AG04450 (cell line): ENCODE data around the gene BTG3. TPM values are rescaled to one million over a fixed set of nuclear protein-coding genes. Genes with fewer than 3 reads are reported as not detected.

Experiments
- CTCF ChIA-PET: fragments of 300-600, 350-600 bp; formaldehyde crosslinking; extraction: SDS; loops from one replicate; lab custom pipeline; 2022; ENCODE audit warnings: antibody characterized with exemption, inconsistent platforms; lab: Charles Lee
- POLR2A ChIA-PET: fragments of 350-600 bp; formaldehyde crosslinking; extraction: SDS; loops from one replicate; lab custom pipeline; 2021; ENCODE audit warnings: antibody characterized with exemption, inconsistent platforms; lab: Yijun Ruan, JAX
- DNase-seq: peaks from one replicate; pipeline ENCODE4 v3.0.0-alpha.2; 2011; ENCODE audit warnings: low read depth, low spot score
- H3K27ac ChIP-seq: one replicate; pipeline ENCODE4 v1.5.1; 2012; ENCODE audit warnings: low read depth, low read length, control low read depth
- H3K27me3 ChIP-seq: one replicate; pipeline ENCODE4 v1.6.0; 2012; ENCODE audit warnings: low read length; ENCODE audit not compliant: control insufficient read depth, insufficient read depth
- H3K4me3 ChIP-seq: 2 replicates; pipeline ENCODE4 v1.5.1; 2011; ENCODE audit warnings: mild to moderate bottlenecking, low read depth, low read length, control low read depth
- H3K9me3 ChIP-seq: 2 replicates; pipeline ENCODE4 v1.5.1; 2012; ENCODE audit warnings: low read length; ENCODE audit not compliant: control insufficient read depth, insufficient read depth
- polyA plus RNA-seq: library from polyadenylated mRNA; depleted of rRNA; stranded (reverse); fragments of >200 nt; gene quantifications from 2 replicates; pipeline ENCODE4 v1.2.3, GENCODE V29; 2011
- TF ChIP-seq, protein P1 (sequence below): IDR thresholded peaks from 2 replicates; pipeline ENCODE4 v1.5.1; 2011; ENCODE audit warnings: low read depth, low read length, control low read depth, inconsistent platforms

The BTG3 gene
- polyA plus RNA-seq, 1 experiment, result 59.0 TPM

DNA sequence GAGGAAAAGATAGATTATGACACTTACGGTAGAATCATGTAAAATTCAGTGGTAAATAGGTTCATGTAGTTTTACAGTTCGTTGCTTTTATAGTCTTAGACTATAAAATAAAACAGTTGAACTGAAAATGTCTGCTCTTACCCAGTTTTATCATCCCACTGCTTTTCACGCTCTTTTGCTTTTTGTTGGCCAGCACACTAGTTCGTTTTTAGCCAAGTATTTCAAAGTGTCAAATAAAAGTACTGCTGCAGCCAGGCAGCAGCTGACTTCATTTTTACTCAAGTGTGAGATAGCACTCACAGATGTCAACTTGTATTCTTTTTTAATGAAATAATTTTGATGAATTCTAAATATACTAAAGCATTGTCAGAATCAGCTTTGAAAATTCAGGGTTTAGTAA lies 18.5 kb upstream of the BTG3 start:
- no peak overlapping the region for H3K27ac ChIP-seq
- ChIA-PET CTCF (no interaction called here), POLR2A (no interaction called here)
- H3K9me3 ChIP-seq, result no peaks in the 10 kb centered on the region
- no peaks in the 10 kb centered on the region for H3K27me3 ChIP-seq
- TF ChIP-seq, protein P1, sequence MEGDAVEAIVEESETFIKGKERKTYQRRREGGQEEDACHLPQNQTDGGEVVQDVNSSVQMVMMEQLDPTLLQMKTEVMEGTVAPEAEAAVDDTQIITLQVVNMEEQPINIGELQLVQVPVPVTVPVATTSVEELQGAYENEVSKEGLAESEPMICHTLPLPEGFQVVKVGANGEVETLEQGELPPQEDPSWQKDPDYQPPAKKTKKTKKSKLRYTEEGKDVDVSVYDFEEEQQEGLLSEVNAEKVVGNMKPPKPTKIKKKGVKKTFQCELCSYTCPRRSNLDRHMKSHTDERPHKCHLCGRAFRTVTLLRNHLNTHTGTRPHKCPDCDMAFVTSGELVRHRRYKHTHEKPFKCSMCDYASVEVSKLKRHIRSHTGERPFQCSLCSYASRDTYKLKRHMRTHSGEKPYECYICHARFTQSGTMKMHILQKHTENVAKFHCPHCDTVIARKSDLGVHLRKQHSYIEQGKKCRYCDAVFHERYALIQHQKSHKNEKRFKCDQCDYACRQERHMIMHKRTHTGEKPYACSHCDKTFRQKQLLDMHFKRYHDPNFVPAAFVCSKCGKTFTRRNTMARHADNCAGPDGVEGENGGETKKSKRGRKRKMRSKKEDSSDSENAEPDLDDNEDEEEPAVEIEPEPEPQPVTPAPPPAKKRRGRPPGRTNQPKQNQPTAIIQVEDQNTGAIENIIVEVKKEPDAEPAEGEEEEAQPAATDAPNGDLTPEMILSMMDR, result no peak
- no peak for DNase-seq
- H3K4me3 ChIP-seq, result no peak overlapping the region

DNA sequence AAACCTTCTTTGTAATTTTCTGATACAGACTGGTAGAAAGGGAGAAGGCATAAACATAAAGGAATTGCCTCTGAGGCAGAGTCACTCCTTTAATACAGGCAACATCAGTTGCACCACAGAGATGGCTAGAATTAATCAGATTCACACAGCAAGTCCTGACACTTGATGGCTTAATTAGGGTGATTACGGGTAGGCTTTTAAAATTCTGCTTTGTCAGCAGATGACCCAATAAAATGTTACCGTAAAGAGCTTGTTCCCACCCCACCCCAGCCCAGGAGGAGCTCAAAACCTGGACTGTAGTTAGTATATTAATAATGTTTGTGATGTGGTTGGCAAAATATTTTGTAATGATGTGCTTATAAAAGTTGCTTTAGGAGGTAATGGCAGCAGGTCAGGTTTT lies 9.3 kb upstream of the BTG3 start:
- TF ChIP-seq, protein P1, result no peak

DNA sequence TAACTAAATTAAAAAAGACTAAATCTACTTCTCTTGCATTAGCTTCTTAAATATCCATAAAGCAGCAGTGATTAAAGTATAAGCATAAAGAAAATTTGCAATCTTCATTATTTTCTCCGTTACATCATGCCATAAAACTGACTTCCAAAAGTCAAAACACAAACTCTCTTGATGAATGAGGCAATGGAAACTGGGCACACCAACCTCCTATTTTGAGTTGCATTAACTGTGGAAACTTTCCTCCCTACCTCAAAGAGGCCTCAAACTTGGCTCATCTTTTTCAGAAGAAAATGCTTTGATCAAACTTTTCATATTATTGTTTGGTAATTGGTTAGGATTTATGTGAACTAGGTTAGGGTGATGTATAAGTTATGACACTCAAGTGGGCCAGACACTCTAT lies 4.1 kb upstream of the BTG3 start:
- no peak for DNase-seq
- CTCF ChIA-PET, result no interaction called here
- no peak overlapping the region for H3K4me3 ChIP-seq

More for the DNA sequence above, 9.3 kb upstream of the BTG3 start:
- H3K27me3 ChIP-seq, result no peaks in the 10 kb centered on the region
- no peaks in the 10 kb centered on the region for H3K9me3 ChIP-seq
- ChIA-PET CTCF (no interaction called here), POLR2A (interaction anchor here (0.6 kb wide), 1 partner anchor 266 kb away, joined by 6 read pairs; no protein-coding TSS in a partner anchor)
- no peak overlapping the region for H3K27ac ChIP-seq
- no peak for DNase-seq
- H3K4me3 ChIP-seq, result no peak overlapping the region

DNA sequence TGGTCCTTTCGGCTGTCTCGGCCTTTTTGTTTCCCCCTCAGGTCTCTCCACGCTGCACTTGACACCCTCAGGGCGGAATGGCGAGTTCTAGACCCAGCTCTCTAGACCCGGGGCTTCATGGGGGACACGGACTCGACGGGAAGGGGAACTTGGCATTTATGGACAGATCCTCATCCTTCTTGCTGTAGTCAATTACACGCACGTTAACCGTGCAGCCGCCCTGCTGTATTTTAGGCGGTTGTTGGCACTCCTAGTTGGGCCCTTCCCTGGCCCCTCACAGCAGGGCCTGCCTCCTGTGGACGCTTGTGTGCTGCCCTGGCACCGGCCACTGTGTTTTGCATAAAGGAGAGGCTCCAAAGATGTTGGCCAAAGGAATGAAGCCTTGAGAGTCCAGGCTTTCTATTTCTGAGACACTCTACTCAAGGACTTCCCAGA lies 558 bp upstream of the BTG3 start:
- ChIA-PET CTCF (interaction anchor here (1.0 to 2.4 kb wide), 2 partner anchors 226 to 313 kb away, joined by 3 to 9 read pairs; no protein-coding TSS in a partner anchor), POLR2A (no interaction called here)
- TF ChIP-seq, protein P1, result no peak
- Histone ChIP-seq H3K9me3 (peaks cover 2% of the 10 kb centered on the region; the same call in 1 of the 2 replicates), H3K27ac (no peak overlapping the region), H3K27me3 (no peaks in the 10 kb centered on the region), H3K4me3 (peak overlapping the region; percentile 63)
- DNase-seq, result no peak

More for the DNA sequence above, 4.1 kb upstream of the BTG3 start:
- Histone ChIP-seq H3K27ac (no peak overlapping the region), H3K9me3 (peaks cover 2% of the 10 kb centered on the region; the same call in 1 of the 2 replicates), H3K27me3 (no peaks in the 10 kb centered on the region)
- TF ChIP-seq, protein P1, result no peak
- POLR2A ChIA-PET, result no interaction called here

DNA sequence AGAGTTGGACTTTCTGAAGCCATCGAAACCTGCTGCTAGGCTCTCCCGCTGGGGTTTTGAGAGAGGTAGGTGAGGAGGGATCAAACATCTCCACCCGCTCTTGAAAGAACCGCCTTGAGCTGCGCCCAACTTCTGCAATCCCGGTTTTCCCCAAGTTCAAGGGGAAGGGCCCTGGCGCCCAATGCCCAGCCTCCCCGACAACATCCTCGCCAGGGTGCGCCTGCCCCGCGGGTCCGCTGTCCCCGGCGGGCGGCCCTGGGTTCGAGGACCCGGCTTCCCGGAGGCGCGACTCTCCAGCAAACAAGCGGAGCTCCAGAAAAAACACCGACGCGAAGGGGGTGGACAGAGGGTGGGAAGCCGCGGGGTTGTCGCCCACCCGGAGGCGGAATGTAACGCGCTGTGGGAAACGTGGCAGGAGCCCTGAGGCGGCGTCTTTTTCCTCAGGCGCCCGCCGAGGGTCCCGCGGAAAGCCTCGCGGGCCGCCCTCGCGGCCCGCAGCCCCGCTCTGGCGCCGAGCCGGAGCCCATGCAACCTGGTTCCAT lies 607 bp downstream of the BTG3 start:
- H3K27me3 ChIP-seq, result no peaks in the 10 kb centered on the region
- H3K9me3 ChIP-seq, result peaks cover 2% of the 10 kb centered on the region; the same call in 1 of the 2 replicates
- ChIA-PET CTCF (interaction anchor here (2.0 to 3.7 kb wide), 2 partner anchors 26 to 224 kb away, joined by 7 to 27 read pairs; no protein-coding TSS in a partner anchor), POLR2A (no interaction called here)
- TF ChIP-seq, protein P1, result no peak
- peak overlapping the region; percentile 86 for H3K27ac ChIP-seq
- H3K4me3 ChIP-seq, result peak overlapping the region; percentile 63
- DNase-seq, result no peak
